Endothelial cell of umbilical vein (primary cell): ENCODE measurements around the gene SKIL.

Experiments
- EZH2 ChIP-seq: IDR thresholded peaks from 2 replicates; pipeline ENCODE4 v1.6.1; 2012; ENCODE audit warnings: borderline replicate concordance, low read depth, mild to moderate bottlenecking, moderate library complexity, low read length, inconsistent platforms; ENCODE audit not compliant: severe bottlenecking
- MYC ChIP-seq: IDR thresholded peaks from one replicate; pipeline ENCODE4 v1.6.1; 2011; ENCODE audit warnings: mild to moderate bottlenecking, low read depth, low read length
- POLR2A ChIP-seq: IDR thresholded peaks from 2 replicates; pipeline ENCODE4 v1.6.1; 2012; ENCODE audit warnings: low read depth, mild to moderate bottlenecking, control low read depth, low read length
- POLR2AphosphoS5 ChIP-seq: IDR thresholded peaks from 2 replicates; pipeline ENCODE4 v1.6.1; 2012; ENCODE audit warnings: low read depth, mild to moderate bottlenecking, control low read depth, low read length, moderate library complexity; ENCODE audit not compliant: insufficient read depth
- TF ChIP-seq, protein P1 (sequence below), 2 donors: IDR thresholded peaks; 1 replicate in 1 of 2; 2 replicates in 1 of 2; pipeline ENCODE4 v1.5.1; 2011; ENCODE audit warnings: low read length in 2 of 2, mild to moderate bottlenecking in 2 of 2, moderate library complexity in 2 of 2, control low read depth in 1 of 2, inconsistent platforms in 1 of 2, low read depth in 1 of 2; ENCODE audit not compliant: insufficient read depth in 1 of 2; ENCODE audit errors: extremely low read depth in 1 of 2

DNA sequence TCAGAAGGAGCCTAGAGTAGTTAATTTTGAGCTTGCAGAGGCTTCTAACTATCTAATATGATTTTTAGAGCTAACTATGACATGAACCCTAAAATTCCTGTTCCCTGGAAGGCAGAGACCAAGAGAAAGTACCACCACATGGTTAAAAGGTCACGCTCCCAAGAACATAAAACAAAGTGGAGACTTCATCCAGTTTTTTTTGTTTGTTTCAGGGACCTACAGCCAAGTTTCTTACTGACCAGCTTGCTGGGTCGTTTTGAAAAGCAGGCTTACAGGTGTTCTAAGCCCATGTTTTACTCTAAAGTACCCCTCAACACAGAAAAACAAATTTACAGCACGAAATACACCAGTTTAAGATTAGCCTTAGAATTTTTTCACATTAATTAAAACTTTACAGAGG, 39.6 kb upstream of the SKIL start:
- TF ChIP-seq, protein P1, sequence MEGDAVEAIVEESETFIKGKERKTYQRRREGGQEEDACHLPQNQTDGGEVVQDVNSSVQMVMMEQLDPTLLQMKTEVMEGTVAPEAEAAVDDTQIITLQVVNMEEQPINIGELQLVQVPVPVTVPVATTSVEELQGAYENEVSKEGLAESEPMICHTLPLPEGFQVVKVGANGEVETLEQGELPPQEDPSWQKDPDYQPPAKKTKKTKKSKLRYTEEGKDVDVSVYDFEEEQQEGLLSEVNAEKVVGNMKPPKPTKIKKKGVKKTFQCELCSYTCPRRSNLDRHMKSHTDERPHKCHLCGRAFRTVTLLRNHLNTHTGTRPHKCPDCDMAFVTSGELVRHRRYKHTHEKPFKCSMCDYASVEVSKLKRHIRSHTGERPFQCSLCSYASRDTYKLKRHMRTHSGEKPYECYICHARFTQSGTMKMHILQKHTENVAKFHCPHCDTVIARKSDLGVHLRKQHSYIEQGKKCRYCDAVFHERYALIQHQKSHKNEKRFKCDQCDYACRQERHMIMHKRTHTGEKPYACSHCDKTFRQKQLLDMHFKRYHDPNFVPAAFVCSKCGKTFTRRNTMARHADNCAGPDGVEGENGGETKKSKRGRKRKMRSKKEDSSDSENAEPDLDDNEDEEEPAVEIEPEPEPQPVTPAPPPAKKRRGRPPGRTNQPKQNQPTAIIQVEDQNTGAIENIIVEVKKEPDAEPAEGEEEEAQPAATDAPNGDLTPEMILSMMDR (IDR thresholded peaks at IDR 0.05; ENCODE audit: extremely low read depth in 1 of 2, insufficient read depth in 1 of 2, low read depth in 1 of 2, low read length in 2 of 2) = no peak
- TF ChIP-seq POLR2A (no peak), EZH2 (no peak), MYC (no peak), POLR2AphosphoS5 (no peak)
